ENCODE results near the gene HDAC9. TPM values are rescaled to one million over a fixed set of nuclear protein-coding genes. Genes with fewer than 3 reads are reported as not detected.

Gene HDAC9
- polyA plus RNA-seq, 2 of the 4 experiments (the other 2 are of a cell fraction): 0.05 to 0.26 TPM

GRCh38 chr7:18566205-18566604 lies 70.7 kb downstream of the HDAC9 start:
- no peak for ATAC-seq

GRCh38 chr7:18566829-18567228 lies 71.3 kb downstream of the HDAC9 start:
- no peak for DNase-seq (ENCODE audit: low read depth in 1 of 2, low spot score in 1 of 2)
- WGBS (ENCODE audit: missing lambda C conversion rate): 61% methylated on average over 7 of the region's 7 CpGs
- Histone ChIP-seq H3K9me3 (no peaks in the 10 kb centered on the region), H3K4me1 (no peaks in the 10 kb centered on the region), H3K27ac (no peak overlapping the region), H3K4me2 (no peak overlapping the region), H3K4me3 (no peak overlapping the region)
- FAIRE-seq: no peak
- ChIA-PET POLR2A (no interaction called here), CTCF (interaction anchor here (1.0 to 12.0 kb wide), 4 partner anchors 23 to 214 kb away, joined by 3 to 115 read pairs (median 4); no protein-coding TSS in a partner anchor)
- no peak for ATAC-seq
- TF ChIP-seq KDM5A (IDR thresholded peaks at IDR 0.05) (no peak), EHF (CRISPR knock-in tag; IDR thresholded peaks at IDR 0.05) (no peak), CBX8 (IDR thresholded peaks at IDR 0.05) (no peak), CTCF (IDR thresholded peaks at IDR 0.05) (no peak)

More at GRCh38 chr7:18566205-18566604, 70.7 kb downstream of the HDAC9 start:
- no peak for TF ChIP-seq NFE2L2 (conservative IDR thresholded peaks at IDR 0.05; ENCODE audit: low read length)
- no peak for TF ChIP-seq HOXB5 (CRISPR knock-in tag; IDR thresholded peaks at IDR 0.05)
- no peak for TF ChIP-seq MAFK (IDR thresholded peaks at IDR 0.05; ENCODE audit: partially characterized antibody)
- no peak for TF ChIP-seq KDM1A (IDR thresholded peaks at IDR 0.05; ENCODE audit: low read depth)
- TF ChIP-seq POLR2A (IDR thresholded peaks at IDR 0.05; ENCODE audit: low read length): no peak
- TF ChIP-seq HMGXB4 (CRISPR knock-in tag; IDR thresholded peaks at IDR 0.05; ENCODE audit: borderline replicate concordance): no peak
- TF ChIP-seq CTCF (IDR thresholded peaks at IDR 0.05): no peak
- TF ChIP-seq EP300 (IDR thresholded peaks at IDR 0.05): no peak
- no peak for TF ChIP-seq HES2 (IDR thresholded peaks at IDR 0.05)
- no peak for TF ChIP-seq ESRRA (IDR thresholded peaks at IDR 0.05; ENCODE audit: borderline replicate concordance, low read length)
- no peak for TF ChIP-seq BHLHE40 (IDR thresholded peaks at IDR 0.05; ENCODE audit: low read depth, low read length)
- no peak for TF ChIP-seq PHF8 (IDR thresholded peaks at IDR 0.05; ENCODE audit: borderline replicate concordance, low read depth)
- TF ChIP-seq TP53 (CRISPR knock-in tag; IDR thresholded peaks at IDR 0.05): no peak
- no peak for TF ChIP-seq ZNF302 (CRISPR knock-in tag; IDR thresholded peaks at IDR 0.05)
- ChIA-PET CTCF (interaction anchor here (1.4 to 12.0 kb wide), 3 partner anchors 24 to 214 kb away, joined by 3 to 115 read pairs (median 5); no protein-coding TSS in a partner anchor), POLR2A (no interaction called here)
- no peak overlapping the region for H3K27ac ChIP-seq
- WGBS (ENCODE audit: missing lambda C conversion rate): 71% methylated on average over 1 of the region's 1 CpG
- H3K9me3 ChIP-seq: no peaks in the 10 kb centered on the region
- DNase-seq (ENCODE audit: low read depth in 1 of 2, low spot score in 1 of 2) (no peak), FAIRE-seq (no peak)
- H3K4me3 ChIP-seq: no peak overlapping the region
- H3K4me2 ChIP-seq: no peak overlapping the region
- no peaks in the 10 kb centered on the region for H3K4me1 ChIP-seq

- FAIRE-seq (no peak), DNase-seq (ENCODE audit: low read depth in 1 of 2, low spot score in 1 of 2) (no peak), ATAC-seq (no peak)
- TF ChIP-seq HOXB13 (CRISPR knock-in tag; IDR thresholded peaks at IDR 0.05; ENCODE audit: low read depth) (no peak), JUNB (IDR thresholded peaks at IDR 0.05) (no peak), CBX8 (IDR thresholded peaks at IDR 0.05) (no peak), KDM5A (IDR thresholded peaks at IDR 0.05) (no peak), PBX3 (IDR thresholded peaks at IDR 0.05) (no peak), MAX (IDR thresholded peaks at IDR 0.05) (no peak), CTCF (IDR thresholded peaks at IDR 0.05) (no peak), POLR2A (IDR thresholded peaks at IDR 0.05; ENCODE audit: low read length) (no peak), HMGXB4 (CRISPR knock-in tag; IDR thresholded peaks at IDR 0.05; ENCODE audit: borderline replicate concordance) (no peak)
- no peaks in the 10 kb centered on the region for H3K9me3 ChIP-seq
- no peaks in the 10 kb centered on the region for H3K4me1 ChIP-seq
- POLR2A ChIA-PET: interaction anchor here (0.8 kb wide), 1 partner anchor 218 kb away, joined by 3 read pairs; no protein-coding TSS in a partner anchor
- no peak overlapping the region for H3K4me3 ChIP-seq
- H3K4me2 ChIP-seq: no peak overlapping the region
- WGBS (ENCODE audit: missing lambda C conversion rate): 65% methylated on average over 3 of the region's 3 CpGs
- CTCF ChIA-PET: interaction anchor here (0.6 to 12.0 kb wide), 13 partner anchors 12 to 888 kb away, joined by 3 to 115 read pairs (median 4); no protein-coding TSS in a partner anchor
- no peak overlapping the region for H3K27ac ChIP-seq
Observed at GRCh38 chr7:18570441-18570840, 74.9 kb downstream of the HDAC9 start.
